K562 (cell line): ENCODE measurements around the gene DHRS12. TPM values are rescaled to one million over a fixed set of nuclear protein-coding genes. Genes with fewer than 3 reads are reported as not detected.

Source experiments
- BRD4 ChIP-seq: fragments of 200-600 bp; sonication (generic); IDR thresholded peaks from 2 replicates; pipeline ENCODE4 v1.6.1; 2017; ENCODE audit warnings: inconsistent platforms
- CHCHD3 ChIP-seq: fragments of 250-450 bp; sonication (Bioruptor Pico); IDR thresholded peaks from 2 replicates; pipeline ENCODE4 v2.1.2; 2022; ENCODE audit warnings: mild to moderate bottlenecking
- CHD4 ChIP-seq: fragments of 200-600 bp; sonication (generic); IDR thresholded peaks from 3 replicates; pipeline ENCODE4 v1.6.1; 2012; ENCODE audit warnings: low read depth, mild to moderate bottlenecking, mixed read lengths, low read length, inconsistent platforms; ENCODE audit not compliant: insufficient read depth, insufficient replicate concordance, poor library complexity, severe bottlenecking
- CREB1 ChIP-seq, 2 experiments: sonication (generic) in 1 of 2; formaldehyde crosslinking in 1 of 2; IDR thresholded peaks; 2 replicates each; pipeline versions ENCODE4 v1.6.1 to v1.8.0; 2012 to 2022; ENCODE audit warnings: inconsistent platforms in 1 of 2, mild to moderate bottlenecking in 1 of 2, missing genetic modification reagents in 1 of 2, moderate library complexity in 1 of 2
- DACH1 ChIP-seq: fragments of 450-650 bp; IDR thresholded peaks from 2 replicates; pipeline ENCODE4 v1.6.1; 2018; ENCODE audit not compliant: partially characterized antibody
- DIDO1 ChIP-seq: fragments of 450-650 bp; IDR thresholded peaks from 2 replicates; pipeline ENCODE4 v1.6.1; 2016; ENCODE audit warnings: low read depth, missing biosample characterization, missing genetic modification characterization
- FOS ChIP-seq: IDR thresholded peaks from 3 replicates; pipeline ENCODE4 v1.6.1; 2011; ENCODE audit not compliant: insufficient read length; ENCODE audit errors: extremely low read depth
- PKNOX1 ChIP-seq: fragments of 450-650 bp; IDR thresholded peaks from 2 replicates; pipeline ENCODE4 v1.6.1; 2016
- SRSF9 ChIP-seq: fragments of 200-400 bp; formaldehyde crosslinking; IDR thresholded peaks from 2 replicates; pipeline ENCODE4 v1.6.1; 2017; ENCODE audit warnings: low read depth, low read length, borderline replicate concordance
- XRCC4 ChIP-seq: IDR thresholded peaks from one replicate; pipeline ENCODE4 v1.6.1; 2011; ENCODE audit not compliant: insufficient read depth, insufficient read length; ENCODE audit errors: extremely low read depth
- ZNF133 ChIP-seq: fragments of 250-450 bp; sonication (Bioruptor Pico); IDR thresholded peaks from 2 replicates; pipeline ENCODE4 v1.4.0; 2020; ENCODE audit warnings: mild to moderate bottlenecking
- ZNF134 ChIP-seq: fragments of 250-450 bp; sonication (Bioruptor Pico); conservative IDR thresholded peaks from 2 replicates; pipeline ENCODE4 v1.4.0; 2020
- ZNF184 ChIP-seq: sonication (generic); formaldehyde crosslinking; IDR thresholded peaks from 2 replicates; pipeline ENCODE4 v1.5.0; 2020; ENCODE audit warnings: missing genetic modification reagents
- ZNF444 ChIP-seq: fragments of 250-450 bp; sonication (Bioruptor Pico); IDR thresholded peaks from 2 replicates; pipeline ENCODE4 v1.4.0; 2020; ENCODE audit warnings: mild to moderate bottlenecking, moderate library complexity
- ZNF511 ChIP-seq: sonication (generic); formaldehyde crosslinking; IDR thresholded peaks from 2 replicates; pipeline ENCODE4 v1.8.0; 2022; ENCODE audit warnings: mild to moderate bottlenecking, missing genetic modification reagents
- ZNF830 ChIP-seq: fragments of 250-450 bp; sonication (Bioruptor Pico); IDR thresholded peaks from 2 replicates; pipeline ENCODE4 v1.5.0; 2021; ENCODE audit warnings: mild to moderate bottlenecking
- polyA plus RNA-seq, 8 experiments: library from polyadenylated mRNA; depleted of rRNA in 4 of 8; stranded (reverse) in 5 of 8; unstranded in 3 of 8; fragments of >200 nt; fragmentation: Nextera tagmentation in 2 of 8; fragmentation: Illumina TruSeq in 1 of 8; extraction: Ambion mirVana in 2 of 8; extraction: Trizol in 1 of 8; gene quantifications; 2 replicates each; pipeline versions ENCODE4 v1.2.1 to v1.2.3, GENCODE V29; 2011 to 2014; ENCODE audit warnings: inconsistent platforms in 1 of 8, missing spikeins in 1 of 8
- total RNA-seq, 7 experiments: library from RNA; depleted of rRNA in 6 of 7; stranded (reverse); fragments of >200 nt in 6 of 7; fragmentation: Illumina TruSeq in 2 of 7; extraction: Trizol in 2 of 7; gene quantifications; 2 replicates each; pipeline versions ENCODE4 v1.2.1 to v1.2.3, GENCODE V29; 2011 to 2021; ENCODE audit warnings: low replicate concordance in 1 of 7
- TF ChIP-seq, protein P1 (sequence below): fragments of 450-650 bp; formaldehyde crosslinking; IDR thresholded peaks from 2 replicates; pipeline ENCODE4 v1.4.0; 2020; ENCODE audit warnings: mild to moderate bottlenecking, moderate library complexity
- TF ChIP-seq, protein P2 (sequence below): fragments of 250-450 bp; sonication (Bioruptor Pico); IDR thresholded peaks from 2 replicates; pipeline ENCODE4 v1.4.0; 2020; ENCODE audit warnings: mild to moderate bottlenecking, moderate library complexity
- TF ChIP-seq, protein P3 (sequence below): fragments of 200-400 bp; formaldehyde crosslinking; IDR thresholded peaks from 2 replicates; pipeline ENCODE4 v1.6.1; 2017; ENCODE audit warnings: mild to moderate bottlenecking, low read depth, low read length, moderate library complexity
- TF ChIP-seq, protein P4 (sequence below): fragments of 250-450 bp; sonication (Bioruptor Pico); IDR thresholded peaks from 2 replicates; pipeline ENCODE4 v1.4.0; 2020; ENCODE audit warnings: borderline replicate concordance

The DHRS12 gene
- total and polyA plus RNA-seq, 9 of the 15 experiments (the other 6 are each of a cell fraction or from before 2014, with no cell fraction given), result 0.62 to 2.7 (median 0.98) TPM

DNA sequence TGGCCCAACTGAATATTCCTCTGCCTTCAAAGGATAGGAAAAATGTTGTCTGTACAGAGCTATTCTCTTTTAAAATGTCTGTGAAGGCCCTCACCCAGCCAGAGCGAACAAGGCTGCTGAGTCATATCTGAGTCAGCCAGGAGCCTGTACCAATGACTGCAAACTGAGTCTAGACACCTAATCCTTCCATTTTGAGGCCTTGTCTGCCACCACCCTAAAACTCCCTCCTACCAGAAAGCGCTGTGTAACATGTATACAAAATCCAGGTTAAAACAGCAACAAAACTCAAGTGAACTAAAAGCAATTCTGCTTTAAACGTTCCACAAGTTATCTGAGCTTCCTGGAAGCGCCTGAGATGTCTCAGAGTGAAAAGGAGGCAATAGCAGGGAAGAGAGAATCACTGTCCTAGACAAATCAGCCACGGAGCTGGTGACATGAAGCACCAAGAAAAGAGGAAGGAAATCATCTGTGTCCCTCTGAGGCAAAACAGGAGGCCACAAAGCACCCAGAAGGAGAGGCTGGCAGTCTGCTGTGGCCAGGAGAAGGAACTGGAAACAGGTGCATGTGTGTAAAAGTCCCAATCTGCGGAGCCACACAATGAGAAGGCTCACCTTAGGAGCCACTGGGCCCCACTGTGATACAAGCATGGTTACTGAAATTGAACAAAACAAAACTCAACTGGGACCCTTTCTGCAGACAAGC is 10.2 kb downstream of the DHRS12 start (continued):
- TF ChIP-seq CREB1 (IDR thresholded peaks at IDR 0.05) (no peak), CREB1 (CRISPR knock-in tag; IDR thresholded peaks at IDR 0.05) (no peak), CHD4 (no peak), ZNF133 (CRISPR knock-in tag) (no peak), PKNOX1 (no peak), DIDO1 (tag) (no peak), ZNF830 (CRISPR knock-in tag) (no peak), ZNF184 (CRISPR knock-in tag) (no peak), FOS (peak; percentile 32), SRSF9 (no peak), BRD4 (no peak), ZNF511 (no peak), ZNF444 (CRISPR knock-in tag) (no peak), CHCHD3 (CRISPR knock-in tag) (no peak), ZNF134 (CRISPR knock-in tag) (no peak), DACH1 (no peak), XRCC4 (no peak)
- TF ChIP-seq, protein P1, sequence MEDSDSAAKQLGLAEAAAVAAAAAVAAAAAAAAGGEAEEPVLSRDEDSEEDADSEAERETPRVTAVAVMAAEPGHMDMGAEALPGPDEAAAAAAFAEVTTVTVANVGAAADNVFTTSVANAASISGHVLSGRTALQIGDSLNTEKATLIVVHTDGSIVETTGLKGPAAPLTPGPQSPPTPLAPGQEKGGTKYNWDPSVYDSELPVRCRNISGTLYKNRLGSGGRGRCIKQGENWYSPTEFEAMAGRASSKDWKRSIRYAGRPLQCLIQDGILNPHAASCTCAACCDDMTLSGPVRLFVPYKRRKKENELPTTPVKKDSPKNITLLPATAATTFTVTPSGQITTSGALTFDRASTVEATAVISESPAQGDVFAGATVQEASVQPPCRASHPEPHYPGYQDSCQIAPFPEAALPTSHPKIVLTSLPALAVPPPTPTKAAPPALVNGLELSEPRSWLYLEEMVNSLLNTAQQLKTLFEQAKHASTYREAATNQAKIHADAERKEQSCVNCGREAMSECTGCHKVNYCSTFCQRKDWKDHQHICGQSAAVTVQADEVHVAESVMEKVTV (CRISPR knock-in tag), result no peak
- TF ChIP-seq, protein P2, sequence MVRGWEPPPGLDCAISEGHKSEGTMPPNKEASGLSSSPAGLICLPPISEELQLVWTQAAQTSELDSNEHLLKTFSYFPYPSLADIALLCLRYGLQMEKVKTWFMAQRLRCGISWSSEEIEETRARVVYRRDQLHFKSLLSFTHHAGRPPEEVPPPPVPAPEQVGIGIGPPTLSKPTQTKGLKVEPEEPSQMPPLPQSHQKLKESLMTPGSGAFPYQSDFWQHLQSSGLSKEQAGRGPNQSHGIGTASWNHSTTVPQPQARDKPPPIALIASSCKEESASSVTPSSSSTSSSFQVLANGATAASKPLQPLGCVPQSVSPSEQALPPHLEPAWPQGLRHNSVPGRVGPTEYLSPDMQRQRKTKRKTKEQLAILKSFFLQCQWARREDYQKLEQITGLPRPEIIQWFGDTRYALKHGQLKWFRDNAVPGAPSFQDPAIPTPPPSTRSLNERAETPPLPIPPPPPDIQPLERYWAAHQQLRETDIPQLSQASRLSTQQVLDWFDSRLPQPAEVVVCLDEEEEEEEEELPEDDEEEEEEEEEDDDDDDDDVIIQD (CRISPR knock-in tag), result no peak
- TF ChIP-seq, protein P3, sequence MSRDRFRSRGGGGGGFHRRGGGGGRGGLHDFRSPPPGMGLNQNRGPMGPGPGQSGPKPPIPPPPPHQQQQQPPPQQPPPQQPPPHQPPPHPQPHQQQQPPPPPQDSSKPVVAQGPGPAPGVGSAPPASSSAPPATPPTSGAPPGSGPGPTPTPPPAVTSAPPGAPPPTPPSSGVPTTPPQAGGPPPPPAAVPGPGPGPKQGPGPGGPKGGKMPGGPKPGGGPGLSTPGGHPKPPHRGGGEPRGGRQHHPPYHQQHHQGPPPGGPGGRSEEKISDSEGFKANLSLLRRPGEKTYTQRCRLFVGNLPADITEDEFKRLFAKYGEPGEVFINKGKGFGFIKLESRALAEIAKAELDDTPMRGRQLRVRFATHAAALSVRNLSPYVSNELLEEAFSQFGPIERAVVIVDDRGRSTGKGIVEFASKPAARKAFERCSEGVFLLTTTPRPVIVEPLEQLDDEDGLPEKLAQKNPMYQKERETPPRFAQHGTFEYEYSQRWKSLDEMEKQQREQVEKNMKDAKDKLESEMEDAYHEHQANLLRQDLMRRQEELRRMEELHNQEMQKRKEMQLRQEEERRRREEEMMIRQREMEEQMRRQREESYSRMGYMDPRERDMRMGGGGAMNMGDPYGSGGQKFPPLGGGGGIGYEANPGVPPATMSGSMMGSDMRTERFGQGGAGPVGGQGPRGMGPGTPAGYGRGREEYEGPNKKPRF, result no peak
- TF ChIP-seq, protein P4, sequence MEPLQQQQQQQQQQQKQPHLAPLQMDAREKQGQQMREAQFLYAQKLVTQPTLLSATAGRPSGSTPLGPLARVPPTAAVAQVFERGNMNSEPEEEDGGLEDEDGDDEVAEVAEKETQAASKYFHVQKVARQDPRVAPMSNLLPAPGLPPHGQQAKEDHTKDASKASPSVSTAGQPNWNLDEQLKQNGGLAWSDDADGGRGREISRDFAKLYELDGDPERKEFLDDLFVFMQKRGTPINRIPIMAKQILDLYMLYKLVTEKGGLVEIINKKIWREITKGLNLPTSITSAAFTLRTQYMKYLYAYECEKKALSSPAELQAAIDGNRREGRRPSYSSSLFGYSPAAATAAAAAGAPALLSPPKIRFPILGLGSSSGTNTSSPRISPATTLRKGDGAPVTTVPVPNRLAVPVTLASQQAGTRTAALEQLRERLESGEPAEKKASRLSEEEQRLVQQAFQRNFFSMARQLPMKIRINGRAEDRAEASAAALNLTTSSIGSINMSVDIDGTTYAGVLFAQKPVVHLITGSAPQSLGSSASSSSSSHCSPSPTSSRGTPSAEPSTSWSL, result no peak
